Gastrocnemius medialis (tissue), 4 donors: Measurements from ENCODE around the gene HSD17B14.

Experiments used
- CTCF ChIP-seq, 5 experiments: fragments of 450-650 bp in 3 of 5; fragments of 200-600 bp in 2 of 5; sonication (generic) in 2 of 5; IDR thresholded peaks in 4 of 5; conservative IDR thresholded peaks in 1 of 5; 1 replicate in 4 of 5; 2 replicates in 1 of 5; pipeline ENCODE4 v1.5.1; 2016 to 2019; ENCODE audit warnings: antibody characterized with exemption in 5 of 5, mild to moderate bottlenecking in 3 of 5, moderate library complexity in 3 of 5
- POLR2A ChIP-seq, 2 donors: fragments of 450-650 bp; IDR thresholded peaks; one replicate each; pipeline ENCODE4 v1.6.1; 2017; ENCODE audit warnings: antibody characterized with exemption in 2 of 2, mild to moderate bottlenecking in 2 of 2, moderate library complexity in 2 of 2

GRCh38 chr19:48777139-48777538, 59.2 kb downstream of the HSD17B14 start:
- no peak for TF ChIP-seq CTCF (IDR thresholded peaks at IDR 0.05 in 4 of 5, conservative IDR thresholded peaks at IDR 0.05 in 1 of 5)
- TF ChIP-seq POLR2A (IDR thresholded peaks at IDR 0.05): no peak
